GM18870 (cell line): ENCODE measurements around the gene ENPP4.
"Not testable (repeated sequence)": the region's sequence is repeated elsewhere in the genome, so short reads cannot be mapped to it uniquely, and the experiment has no call there.

Source experiments
- ATAC-seq: cut with Tn5 transposase; IDR thresholded peaks from one replicate; pipeline ENCODE4 v1.9.1; 2021; ENCODE audit warnings: moderate library complexity; ENCODE audit not compliant: unreplicated experiment

Gene ENPP4

GRCh38 chr6:46129629-46130511 is at the start of gene ENPP4:
Gene ENPP4 (plus strand): TSS chr6:46129989. CDS start chr6:46139584, 9,595 bp downstream.
- ATAC-seq, result peak; percentile 98

GRCh38 chr6:46080111-46080510 is 49.7 kb upstream of the ENPP4 start:
- no peak for ATAC-seq

GRCh38 chr6:46085688-46086087 is 44.1 kb upstream of the ENPP4 start:
- not testable (repeated sequence) for ATAC-seq

GRCh38 chr6:46090115-46091079 is 39.4 kb upstream of the ENPP4 start:
- no peak for ATAC-seq

- ATAC-seq, result no peak
Observed at GRCh38 chr6:46091080-46091478, 38.7 kb upstream of the ENPP4 start.

- ATAC-seq, result no peak
Observed at GRCh38 chr6:46095251-46095650, 34.5 kb upstream of the ENPP4 start.

GRCh38 chr6:46097366-46097765 is 32.4 kb upstream of the ENPP4 start:
- ATAC-seq, result no peak

GRCh38 chr6:46098678-46099077 is 31.1 kb upstream of the ENPP4 start:
- no peak for ATAC-seq

GRCh38 chr6:46099952-46100351 is 29.8 kb upstream of the ENPP4 start:
- ATAC-seq, result no peak

- no peak for ATAC-seq
Observed at GRCh38 chr6:46102123-46102522, 27.7 kb upstream of the ENPP4 start.

GRCh38 chr6:46103441-46104115 is 26.2 kb upstream of the ENPP4 start:
- ATAC-seq, result no peak

- ATAC-seq, result peak; percentile 67
Observed at GRCh38 chr6:46104209-46104608, 25.6 kb upstream of the ENPP4 start.

GRCh38 chr6:46105568-46105967 is 24.2 kb upstream of the ENPP4 start:
- no peak for ATAC-seq

- no peak for ATAC-seq
Observed at GRCh38 chr6:46113370-46113769, 16.4 kb upstream of the ENPP4 start.

GRCh38 chr6:46115634-46116033 is 14.2 kb upstream of the ENPP4 start:
- no peak for ATAC-seq

GRCh38 chr6:46116289-46116688 is 13.5 kb upstream of the ENPP4 start:
- ATAC-seq, result no peak

- ATAC-seq, result no peak
Observed at GRCh38 chr6:46118157-46118556, 11.6 kb upstream of the ENPP4 start.

GRCh38 chr6:46118836-46119235 is 11.0 kb upstream of the ENPP4 start:
- ATAC-seq, result no peak

GRCh38 chr6:46119679-46120078 is 10.1 kb upstream of the ENPP4 start:
- not testable (repeated sequence) for ATAC-seq

GRCh38 chr6:46128476-46128875 is 1.3 kb upstream of the ENPP4 start:
- ATAC-seq, result peak; percentile 33

GRCh38 chr6:46129291-46129628 is 529 bp upstream of the ENPP4 start:
- ATAC-seq, result peak; percentile 8
